Measurements from ENCODE around the gene RSU1. TPM values are rescaled to one million over a fixed set of nuclear protein-coding genes. Genes with fewer than 3 reads are reported as not detected.

The RSU1 gene
- total and polyA plus RNA-seq, 10 of the 15 experiments (the other 5 are each of a cell fraction or from before 2014, with no cell fraction given): 49.2 to 139 (median 81.3) TPM

DNA sequence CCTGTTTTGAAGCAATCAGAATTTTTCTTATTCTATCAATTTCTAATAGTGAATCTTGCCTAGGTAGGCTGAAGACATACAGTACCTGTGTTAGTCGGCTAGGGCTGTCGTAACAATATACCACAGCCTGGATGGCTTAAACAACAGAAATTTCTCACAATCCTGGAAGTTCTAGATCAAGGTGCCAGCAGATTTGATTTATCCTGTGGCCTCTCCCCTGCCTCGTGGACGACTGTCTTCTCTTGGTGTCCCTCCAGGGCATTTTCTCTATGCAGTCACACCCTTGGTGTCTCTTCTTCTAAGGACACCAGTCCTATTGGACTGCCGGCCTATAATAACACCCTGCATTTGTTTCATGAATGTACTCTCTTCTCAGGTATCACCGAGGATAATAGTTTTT lies 1.8 kb upstream of the RSU1 start:
- DNase-seq (ENCODE audit: low read depth, low spot score): no peak
- no peak for TF ChIP-seq FOXK2 (IDR thresholded peaks at IDR 0.05)
- TF ChIP-seq TCF7 (IDR thresholded peaks at IDR 0.05; ENCODE audit: borderline replicate concordance): no peak
- TF ChIP-seq, protein P1, sequence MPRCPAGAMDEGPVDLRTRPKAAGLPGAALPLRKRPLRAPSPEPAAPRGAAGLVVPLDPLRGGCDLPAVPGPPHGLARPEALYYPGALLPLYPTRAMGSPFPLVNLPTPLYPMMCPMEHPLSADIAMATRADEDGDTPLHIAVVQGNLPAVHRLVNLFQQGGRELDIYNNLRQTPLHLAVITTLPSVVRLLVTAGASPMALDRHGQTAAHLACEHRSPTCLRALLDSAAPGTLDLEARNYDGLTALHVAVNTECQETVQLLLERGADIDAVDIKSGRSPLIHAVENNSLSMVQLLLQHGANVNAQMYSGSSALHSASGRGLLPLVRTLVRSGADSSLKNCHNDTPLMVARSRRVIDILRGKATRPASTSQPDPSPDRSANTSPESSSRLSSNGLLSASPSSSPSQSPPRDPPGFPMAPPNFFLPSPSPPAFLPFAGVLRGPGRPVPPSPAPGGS (IDR thresholded peaks at IDR 0.05; ENCODE audit: borderline replicate concordance, insufficient read depth, low read depth, low read length, poor library complexity, severe bottlenecking): no peak
- TF ChIP-seq, protein P2, sequence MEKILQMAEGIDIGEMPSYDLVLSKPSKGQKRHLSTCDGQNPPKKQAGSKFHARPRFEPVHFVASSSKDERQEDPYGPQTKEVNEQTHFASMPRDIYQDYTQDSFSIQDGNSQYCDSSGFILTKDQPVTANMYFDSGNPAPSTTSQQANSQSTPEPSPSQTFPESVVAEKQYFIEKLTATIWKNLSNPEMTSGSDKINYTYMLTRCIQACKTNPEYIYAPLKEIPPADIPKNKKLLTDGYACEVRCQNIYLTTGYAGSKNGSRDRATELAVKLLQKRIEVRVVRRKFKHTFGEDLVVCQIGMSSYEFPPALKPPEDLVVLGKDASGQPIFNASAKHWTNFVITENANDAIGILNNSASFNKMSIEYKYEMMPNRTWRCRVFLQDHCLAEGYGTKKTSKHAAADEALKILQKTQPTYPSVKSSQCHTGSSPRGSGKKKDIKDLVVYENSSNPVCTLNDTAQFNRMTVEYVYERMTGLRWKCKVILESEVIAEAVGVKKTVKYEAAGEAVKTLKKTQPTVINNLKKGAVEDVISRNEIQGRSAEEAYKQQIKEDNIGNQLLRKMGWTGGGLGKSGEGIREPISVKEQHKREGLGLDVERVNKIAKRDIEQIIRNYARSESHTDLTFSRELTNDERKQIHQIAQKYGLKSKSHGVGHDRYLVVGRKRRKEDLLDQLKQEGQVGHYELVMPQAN (conservative IDR thresholded peaks at IDR 0.05): no peak
- TF ChIP-seq, protein P3, sequence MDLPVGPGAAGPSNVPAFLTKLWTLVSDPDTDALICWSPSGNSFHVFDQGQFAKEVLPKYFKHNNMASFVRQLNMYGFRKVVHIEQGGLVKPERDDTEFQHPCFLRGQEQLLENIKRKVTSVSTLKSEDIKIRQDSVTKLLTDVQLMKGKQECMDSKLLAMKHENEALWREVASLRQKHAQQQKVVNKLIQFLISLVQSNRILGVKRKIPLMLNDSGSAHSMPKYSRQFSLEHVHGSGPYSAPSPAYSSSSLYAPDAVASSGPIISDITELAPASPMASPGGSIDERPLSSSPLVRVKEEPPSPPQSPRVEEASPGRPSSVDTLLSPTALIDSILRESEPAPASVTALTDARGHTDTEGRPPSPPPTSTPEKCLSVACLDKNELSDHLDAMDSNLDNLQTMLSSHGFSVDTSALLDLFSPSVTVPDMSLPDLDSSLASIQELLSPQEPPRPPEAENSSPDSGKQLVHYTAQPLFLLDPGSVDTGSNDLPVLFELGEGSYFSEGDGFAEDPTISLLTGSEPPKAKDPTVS (IDR thresholded peaks at IDR 0.05; ENCODE audit: low read depth, low read length): no peak
- no peak for TF ChIP-seq PBX3 (IDR thresholded peaks at IDR 0.05; ENCODE audit: insufficient replicate concordance, low read depth, low read length)
- TF ChIP-seq ZBED1 (IDR thresholded peaks at IDR 0.05; ENCODE audit: borderline replicate concordance): no peak
- no peak for TF ChIP-seq PML (IDR thresholded peaks at IDR 0.05; ENCODE audit: low read length)
- TF ChIP-seq ATF3 (IDR thresholded peaks at IDR 0.05; ENCODE audit: borderline replicate concordance, extremely low read depth, low read depth, low read length): no peak
- no peak for TF ChIP-seq SIX5 (IDR thresholded peaks at IDR 0.05; ENCODE audit: low read depth, low read length, severe bottlenecking)
- 53% methylated on average over 6 of the region's 6 CpGs for WGBS (ENCODE audit: insufficient coverage, insufficient replicate concordance, low lambda C conversion rate, missing lambda C conversion rate)
- Histone ChIP-seq H3K9me3 (replicated peaks; ENCODE audit: control insufficient read depth, insufficient read depth, low read length) (peaks cover 4% of the 10 kb centered on the region; the same call in 2 of the 3 replicates), H3K79me2 (ENCODE audit: control insufficient read depth, insufficient read depth, low read length) (peaks cover 19% of the 10 kb centered on the region), H2AFZ (ENCODE audit: control insufficient read depth, low read depth, low read length) (no peak overlapping the region), H3K4me3 (no peak overlapping the region), H3K4me2 (ENCODE audit: control insufficient read depth, insufficient read depth) (no peak overlapping the region), H4K20me1 (ENCODE audit: control insufficient read depth, insufficient read depth) (no peaks in the 10 kb centered on the region; the same call in 1 of the 2 replicates), H3K4me1 (ENCODE audit: control insufficient read depth, insufficient read depth, low read length) (no peaks in the 10 kb centered on the region), H3K27me3 (replicated peaks in 1 of 2; ENCODE audit: control insufficient read depth in 2 of 2, insufficient read depth in 2 of 2, low read length in 1 of 2) (no peaks in the 10 kb centered on the region; a peak in 1 of 4 replicates), H3K36me3 (ENCODE audit: control insufficient read depth in 2 of 2, insufficient read depth in 2 of 2, low read length in 1 of 2) (no peaks in the 10 kb centered on the region), H3K9ac (ENCODE audit: control insufficient read depth, insufficient read depth, low read length) (no peak overlapping the region), H3K27ac (ENCODE audit: control insufficient read depth, insufficient read depth) (no peak overlapping the region)
- SMC1A ChIA-PET (ENCODE audit: uncharacterized antibody, unreplicated experiment): no interaction called here
- RAD21 ChIA-PET (ENCODE audit: unreplicated experiment): no interaction called here
- POLR2A ChIA-PET: no interaction called here
- intact Hi-C loops (cut with micrococcal nuclease; ENCODE audit: unreplicated experiment): loop anchor here (5.0 kb wide), 2 partner anchors 382 to 413 kb away; partner anchors contain the start of gene PTER
- CTCF ChIA-PET: interaction anchor here (1.7 kb wide), 1 partner anchor 450 kb away, joined by 3 read pairs; no protein-coding TSS in a partner anchor
- ATAC-seq: no peak
- in situ Hi-C loops (cut with MboI): loop anchor here (25.0 kb wide), 1 partner anchor 1843 kb away; the partner anchor contains the start of genes ARL5B and NSUN6
- no TSS peak for BruUV-seq (replicated peaks)
- FAIRE-seq: no peak
